ENCODE results near the gene ATP8B4. TPM values are rescaled to one million over a fixed set of nuclear protein-coding genes. Genes with fewer than 3 reads are reported as not detected.

ATP8B4 gene
- polyA plus RNA-seq, 1 experiment = 1.0 TPM

- no peak overlapping the region for H3K4me3 ChIP-seq (ENCODE audit: low read depth, low read length)
- no peak for TF ChIP-seq CTCF (IDR thresholded peaks at IDR 0.05; ENCODE audit: low read depth, low read length)
- no peaks in the 10 kb centered on the region for H3K9me3 ChIP-seq (ENCODE audit: control insufficient read depth, insufficient read depth, low read length)
- CTCF ChIA-PET = interaction anchor here (0.5 to 0.9 kb wide), 3 partner anchors 158 to 1162 kb away, joined by 3 read pairs; no protein-coding TSS in a partner anchor
- no peak for DNase-seq (ENCODE audit: low read depth, low spot score)
- POLR2A ChIA-PET = no interaction called here
- H3K27me3 ChIP-seq (ENCODE audit: control insufficient read depth, insufficient read depth, low read length) = no peaks in the 10 kb centered on the region
- H3K27ac ChIP-seq (ENCODE audit: low read depth, low read length) = no peak overlapping the region
Measured at GRCh38 chr15:49987198-49987785, 131.7 kb downstream of the ATP8B4 start.

- Histone ChIP-seq H3K27me3 (ENCODE audit: control insufficient read depth, insufficient read depth, low read length) (no peaks in the 10 kb centered on the region), H3K4me3 (ENCODE audit: low read depth, low read length) (no peak overlapping the region), H3K27ac (ENCODE audit: low read depth, low read length) (no peak overlapping the region), H3K9me3 (ENCODE audit: control insufficient read depth, insufficient read depth, low read length) (no peaks in the 10 kb centered on the region)
- POLR2A ChIA-PET = no interaction called here
- CTCF ChIA-PET = interaction anchor here (0.9 kb wide), 1 partner anchor 159 kb away, joined by 3 read pairs; no protein-coding TSS in a partner anchor
- no peak for DNase-seq (ENCODE audit: low read depth, low spot score)
- no peak for TF ChIP-seq CTCF (IDR thresholded peaks at IDR 0.05; ENCODE audit: low read depth, low read length)
Measured at GRCh38 chr15:49986326-49986725, 132.7 kb downstream of the ATP8B4 start.

GRCh38 chr15:49985463-49985862 lies 133.6 kb downstream of the ATP8B4 start:
- H3K9me3 ChIP-seq (ENCODE audit: control insufficient read depth, insufficient read depth, low read length) = no peaks in the 10 kb centered on the region
- H3K4me3 ChIP-seq (ENCODE audit: low read depth, low read length) = no peak overlapping the region
- TF ChIP-seq CTCF (IDR thresholded peaks at IDR 0.05; ENCODE audit: low read depth, low read length) = no peak
- CTCF ChIA-PET = no interaction called here
- no peak overlapping the region for H3K27ac ChIP-seq (ENCODE audit: low read depth, low read length)
- no peaks in the 10 kb centered on the region for H3K27me3 ChIP-seq (ENCODE audit: control insufficient read depth, insufficient read depth, low read length)
- POLR2A ChIA-PET = no interaction called here
- DNase-seq (ENCODE audit: low read depth, low spot score) = no peak

- no peak for DNase-seq (ENCODE audit: low read depth, low spot score)
- POLR2A ChIA-PET = no interaction called here
- no peaks in the 10 kb centered on the region for H3K27me3 ChIP-seq (ENCODE audit: control insufficient read depth, insufficient read depth, low read length)
Measured at GRCh38 chr15:49984436-49984835, 134.6 kb downstream of the ATP8B4 start.

More at GRCh38 chr15:49984436-49984835, 134.6 kb downstream of the ATP8B4 start:
- CTCF ChIA-PET = no interaction called here
- TF ChIP-seq CTCF (IDR thresholded peaks at IDR 0.05; ENCODE audit: low read depth, low read length) = no peak
- no peak overlapping the region for H3K27ac ChIP-seq (ENCODE audit: low read depth, low read length)
- H3K4me3 ChIP-seq (ENCODE audit: low read depth, low read length) = no peak overlapping the region
- no peaks in the 10 kb centered on the region for H3K9me3 ChIP-seq (ENCODE audit: control insufficient read depth, insufficient read depth, low read length)
